Myocyte (in vitro differentiated cells): ENCODE results near the gene PRR7. TPM values are rescaled to one million over a fixed set of nuclear protein-coding genes. Genes with fewer than 3 reads are reported as not detected.

Experiments used
- DNase-seq: peaks from one replicate; pipeline ENCODE4 v3.0.0-alpha.2; 2012; ENCODE audit warnings: low read depth
- total RNA-seq: library from RNA; depleted of rRNA; stranded (reverse); fragments of >200 nt; gene quantifications from 2 replicates; pipeline ENCODE4 v1.2.3, GENCODE V29; 2014

Gene PRR7
- total RNA-seq, 1 donor from 2014 or later = 23.1 TPM

DNA sequence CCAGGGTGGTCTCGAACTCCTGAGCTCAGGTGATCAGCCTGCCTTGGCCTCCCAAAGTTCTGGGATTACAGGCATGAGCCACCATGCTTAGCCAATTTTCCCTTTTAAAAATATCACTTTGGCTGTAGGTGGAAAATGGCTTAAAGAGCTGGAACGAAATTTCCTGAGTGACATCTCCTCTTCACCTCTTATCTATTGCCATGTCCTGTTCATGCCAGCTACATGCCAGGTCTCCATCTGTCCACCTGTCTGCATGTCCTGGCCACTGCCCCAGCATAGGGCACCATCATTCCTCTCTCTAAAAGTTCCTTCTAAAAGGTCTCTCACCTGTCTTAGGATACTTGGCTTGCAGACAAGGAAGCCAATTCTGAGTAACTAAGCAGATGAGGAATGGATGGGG lies 22.9 kb upstream of the PRR7 start:
- DNase-seq = no peak

DNA sequence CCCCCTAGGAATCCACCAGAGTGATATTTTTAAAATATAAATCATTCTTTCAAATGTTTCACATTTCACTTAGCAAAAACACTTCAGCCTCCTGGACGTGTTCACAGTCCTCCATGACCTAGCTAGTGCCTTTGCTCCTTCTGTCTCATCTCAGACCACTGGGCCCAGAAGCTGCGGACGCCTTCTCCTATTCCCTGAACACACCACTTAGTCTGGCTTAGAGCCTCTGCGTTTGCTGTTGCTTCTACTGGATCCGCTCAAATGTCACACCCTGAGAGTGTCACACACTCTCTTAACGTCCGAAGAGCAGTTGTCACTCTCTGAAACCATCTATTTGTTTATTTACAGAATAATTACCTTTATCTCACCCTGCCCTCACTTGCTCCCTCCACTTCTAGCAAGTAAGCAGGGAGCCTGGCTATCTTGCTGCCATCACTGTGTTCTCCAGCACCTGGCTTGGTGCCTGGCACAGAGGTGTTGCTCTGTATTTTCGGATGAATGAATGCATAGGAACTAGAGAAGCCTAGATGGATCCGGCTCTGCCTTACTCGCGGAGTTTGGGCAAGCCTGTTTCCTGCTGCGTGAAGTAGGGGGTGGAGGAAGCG lies 21.3 kb upstream of the PRR7 start:
- no peak for DNase-seq

- peak; percentile 100 for DNase-seq
Observed at GRCh38 chr5:177425801-177426565, 20.6 kb upstream of the PRR7 start.

GRCh38 chr5:177426566-177427210 lies 19.9 kb upstream of the PRR7 start, which contains the start of gene GRK6:
TSS of gene GRK6 (plus strand) at chr5:177426676. CDS start at chr5:177426846, 170 bp downstream.
- peak; percentile 31 for DNase-seq

DNA sequence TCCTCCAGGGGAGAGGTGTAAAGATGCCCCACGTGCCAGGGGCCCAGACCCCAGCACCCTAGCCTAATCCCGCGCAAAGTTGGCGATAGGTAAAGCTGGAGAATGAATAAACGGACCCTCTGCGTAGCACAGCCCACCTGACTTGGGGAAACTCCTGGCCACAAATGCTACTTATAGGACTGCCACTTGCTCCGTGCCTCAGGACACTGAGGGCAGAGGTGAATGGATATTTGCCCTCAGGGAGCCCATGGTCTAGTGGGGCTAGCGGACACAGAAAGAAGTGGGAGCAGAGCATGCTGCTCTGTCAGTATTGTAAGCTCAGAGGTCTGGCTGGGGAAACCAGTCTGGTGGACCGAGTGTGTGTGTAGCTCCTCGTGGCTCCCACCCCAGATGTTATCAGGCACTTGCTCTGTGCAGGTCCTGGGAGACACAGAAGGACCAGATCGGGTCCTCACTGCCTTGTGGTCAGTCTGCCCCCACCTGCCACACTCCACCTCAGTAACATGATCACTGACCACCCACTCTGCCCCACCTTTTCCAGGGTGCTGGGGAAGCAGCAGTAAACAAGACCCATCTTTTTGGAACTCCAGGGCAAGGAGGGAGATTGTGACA lies 19.3 kb upstream of the PRR7 start:
- DNase-seq = no peak

DNA sequence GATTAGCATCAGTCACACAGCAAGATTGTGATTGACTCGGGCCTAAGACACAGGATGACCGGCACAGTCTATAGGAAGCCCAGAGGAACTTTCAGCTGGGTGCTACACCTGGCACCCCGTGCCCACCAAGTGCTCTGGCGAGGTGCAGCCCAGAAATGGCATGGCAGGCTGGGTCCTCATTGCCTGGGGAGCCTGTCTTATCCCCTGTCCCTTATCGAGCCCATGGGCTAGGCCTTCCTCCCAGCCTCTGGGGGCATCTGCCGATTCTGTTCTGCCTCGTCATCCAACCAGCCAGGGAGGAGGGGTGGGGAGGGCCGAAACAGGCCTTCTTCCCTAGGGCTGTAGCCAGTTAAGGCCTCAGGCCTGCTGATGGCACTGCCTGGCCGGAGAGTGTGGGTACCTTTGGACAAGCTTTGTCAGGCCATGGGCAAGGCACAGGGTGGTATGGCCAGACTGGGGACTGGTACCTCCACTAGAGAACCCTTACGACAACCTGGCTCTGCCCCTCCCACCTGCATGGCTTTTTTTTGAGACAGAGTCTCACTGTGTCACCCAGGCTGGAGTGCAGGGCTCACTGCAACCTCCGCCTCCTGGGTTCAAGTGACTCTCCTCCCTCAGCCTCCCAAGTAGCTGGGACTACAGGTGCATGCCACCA lies 18.6 kb upstream of the PRR7 start:
- no peak for DNase-seq

DNA sequence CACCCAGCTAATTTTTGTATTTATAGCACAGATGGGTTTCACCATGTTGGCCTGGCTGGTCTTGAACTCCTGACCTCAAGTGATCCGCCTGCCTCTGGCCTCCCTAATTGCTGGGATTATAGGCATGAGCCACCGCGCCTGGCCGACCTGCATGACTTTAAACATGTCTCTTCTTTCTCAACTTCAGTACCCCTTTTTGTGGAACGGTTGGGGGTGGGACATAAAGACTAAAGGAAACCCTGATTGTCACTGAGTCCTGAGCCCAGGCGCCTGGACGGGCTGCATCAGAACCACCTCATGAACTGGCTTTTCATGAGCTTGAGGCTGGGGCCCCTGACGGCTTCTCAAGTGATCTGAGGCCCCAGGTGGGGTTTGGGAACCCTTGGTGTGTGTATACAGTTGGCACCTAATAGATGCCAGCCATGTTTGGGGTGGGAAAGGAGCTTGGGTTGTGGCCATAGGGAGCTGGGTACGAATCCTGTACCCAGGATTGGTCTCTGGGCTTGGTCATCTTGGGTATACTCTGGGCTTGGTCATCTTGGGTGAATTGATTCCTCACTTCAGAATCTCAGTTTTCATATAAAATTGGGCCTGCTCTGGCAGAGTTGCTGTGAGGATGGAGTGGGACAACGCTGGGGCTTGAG lies 17.9 kb upstream of the PRR7 start:
- no peak for DNase-seq

- no peak for DNase-seq
Observed at GRCh38 chr5:177429248-177430040, 17.2 kb upstream of the PRR7 start.

- DNase-seq = no peak
Observed at GRCh38 chr5:177430140-177430951, 16.3 kb upstream of the PRR7 start.

- DNase-seq = no peak
Observed at GRCh38 chr5:177430972-177431316, 15.7 kb upstream of the PRR7 start.

- peak; percentile 34 for DNase-seq
Observed at GRCh38 chr5:177431317-177432142, 15.1 kb upstream of the PRR7 start.

- DNase-seq = no peak
Observed at GRCh38 chr5:177432143-177432838, 14.3 kb upstream of the PRR7 start.

DNA sequence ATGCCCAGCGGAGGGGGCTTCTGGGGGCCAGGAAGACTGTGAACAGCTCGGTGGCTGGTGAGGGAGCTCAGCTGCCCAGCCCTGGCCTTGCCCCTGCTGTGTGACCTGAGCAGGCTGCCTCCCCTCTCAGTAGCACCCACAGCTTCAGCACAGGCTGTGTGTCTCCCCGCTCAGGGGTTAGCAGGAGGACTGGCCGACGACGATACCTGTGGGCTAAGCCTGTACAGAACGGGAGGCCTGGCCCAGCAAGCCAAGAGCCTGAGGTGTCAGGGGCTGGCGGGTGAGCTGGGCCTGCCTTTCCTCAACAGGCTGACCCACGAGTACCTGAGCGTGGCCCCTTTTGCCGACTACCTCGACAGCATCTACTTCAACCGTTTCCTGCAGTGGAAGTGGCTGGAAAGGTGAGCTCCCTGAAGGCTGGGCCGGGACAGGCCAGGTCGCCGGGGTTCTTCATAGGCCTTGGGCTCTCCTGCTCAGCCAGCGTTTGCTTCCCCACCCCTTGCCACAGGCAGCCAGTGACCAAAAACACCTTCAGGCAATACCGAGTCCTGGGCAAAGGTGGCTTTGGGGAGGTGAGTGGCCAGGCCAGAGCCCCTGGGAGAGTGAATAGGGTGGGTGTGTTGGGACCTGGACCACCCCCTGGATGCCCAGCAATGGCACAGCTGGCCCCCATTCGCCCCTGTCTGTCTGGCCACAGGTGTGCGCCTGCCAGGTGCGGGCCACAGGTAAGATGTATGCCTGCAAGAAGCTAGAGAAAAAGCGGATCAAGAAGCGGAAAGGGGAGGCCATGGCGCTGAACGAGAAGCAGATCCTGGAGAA lies 13.6 kb upstream of the PRR7 start:
- no peak for DNase-seq

DNA sequence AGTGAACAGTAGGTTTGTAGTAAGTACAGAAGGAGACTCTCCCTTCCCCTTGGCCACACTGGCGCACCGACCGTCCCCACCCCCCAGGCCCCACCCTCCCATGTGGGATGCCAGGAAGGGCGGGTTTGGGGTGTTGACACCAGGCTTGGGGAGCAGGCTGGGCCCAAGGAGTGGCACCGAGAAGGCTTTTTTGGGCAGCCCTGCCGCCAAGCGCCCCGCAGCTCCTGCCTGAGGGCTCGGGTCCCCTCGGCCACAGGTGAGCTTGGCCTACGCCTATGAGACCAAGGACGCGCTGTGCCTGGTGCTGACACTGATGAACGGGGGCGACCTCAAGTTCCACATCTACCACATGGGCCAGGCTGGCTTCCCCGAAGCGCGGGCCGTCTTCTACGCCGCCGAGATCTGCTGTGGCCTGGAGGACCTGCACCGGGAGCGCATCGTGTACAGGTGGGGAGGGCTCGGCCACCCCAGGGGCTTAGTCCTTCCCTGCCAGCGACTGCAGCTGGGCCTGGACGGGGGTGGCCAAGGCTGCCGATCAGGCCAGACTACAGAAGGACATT lies 12.9 kb upstream of the PRR7 start:
- DNase-seq = no peak

GRCh38 chr5:177434437-177434836 lies 12.2 kb upstream of the PRR7 start:
- no peak for DNase-seq

DNA sequence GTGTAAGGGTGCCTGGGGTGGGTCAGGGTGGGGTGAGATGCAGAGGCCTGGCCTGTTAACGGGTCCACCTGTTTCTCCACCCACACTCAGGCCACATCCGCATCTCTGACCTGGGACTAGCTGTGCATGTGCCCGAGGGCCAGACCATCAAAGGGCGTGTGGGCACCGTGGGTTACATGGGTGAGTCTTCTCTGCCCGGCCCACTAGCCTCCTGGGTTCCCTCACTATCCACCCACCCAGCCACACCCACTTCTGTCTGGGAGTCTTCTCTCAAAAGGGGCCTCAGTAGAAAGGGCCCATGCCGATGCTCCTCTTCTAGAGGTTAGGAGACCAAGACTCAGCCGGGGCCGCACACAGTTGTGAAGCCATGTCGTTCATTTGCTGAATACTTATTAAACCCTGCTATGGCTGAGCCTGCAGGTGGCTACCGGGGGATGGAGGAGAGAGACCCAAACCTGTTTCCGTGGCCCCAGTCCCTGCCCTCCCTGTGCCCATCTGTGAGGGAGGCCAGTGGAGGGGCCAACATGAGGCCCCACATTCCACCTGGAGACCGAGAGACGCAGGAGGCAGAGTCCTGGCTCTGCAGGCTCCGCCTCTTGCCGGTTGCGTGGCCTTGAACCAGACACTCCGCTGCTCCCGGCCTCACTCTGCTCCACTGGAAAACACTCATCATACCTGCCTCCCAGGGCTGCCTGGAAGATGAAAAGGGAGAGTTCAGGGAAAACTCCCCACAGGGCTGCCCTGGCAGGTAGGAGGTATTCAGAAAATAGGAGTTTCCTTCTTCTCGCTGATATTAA lies 11.5 kb upstream of the PRR7 start:
- no peak for DNase-seq
